Epidermal melanocyte (primary cell): ENCODE results near the gene POLR1H.
A peak's percentile ranks its signal among the peaks of the same experiment; 100 is the strongest.

ENCODE experiments used
- DNase-seq: peaks from one replicate; pipeline ENCODE4 v3.0.0; 2011; ENCODE audit warnings: low spot score; ENCODE audit not compliant: insufficient read length

The POLR1H gene

DNA sequence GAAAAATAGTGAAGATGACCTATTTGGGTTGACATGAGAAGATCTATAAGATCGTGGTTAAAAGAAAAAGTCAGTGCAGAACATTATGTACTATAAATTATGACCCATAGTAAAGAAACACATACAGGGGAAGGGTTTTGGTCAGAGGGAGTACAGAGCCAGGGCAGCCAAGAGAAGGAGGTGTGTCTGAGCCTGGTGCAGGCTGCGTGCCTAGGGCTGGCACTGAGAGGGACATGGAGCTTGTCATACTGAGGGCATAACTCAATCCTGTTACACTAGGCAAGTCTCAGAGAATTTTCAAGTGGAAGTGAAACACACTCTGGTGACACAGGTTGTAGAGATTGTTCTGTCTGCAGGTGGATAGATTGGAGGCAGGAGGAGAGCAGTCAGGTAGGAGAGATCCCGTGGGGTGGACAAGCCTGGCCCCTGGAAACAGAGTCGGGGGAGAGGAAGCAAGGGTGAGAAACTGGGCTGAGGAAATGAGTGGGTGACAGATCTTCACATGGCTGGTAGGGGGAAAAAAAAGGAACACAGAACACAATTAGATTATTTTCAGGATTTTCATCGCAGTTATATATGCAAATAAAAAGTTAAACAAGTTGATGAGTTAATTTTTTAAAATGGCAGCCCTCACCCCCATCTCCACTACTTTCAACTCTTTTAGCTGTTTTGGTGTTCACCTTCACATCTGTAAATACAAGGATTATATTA, 33.0 kb downstream of the POLR1H start:
- no peak for DNase-seq

GRCh38 chr6:30096829-30097228, 35.8 kb downstream of the POLR1H start:
- no peak for DNase-seq

DNA sequence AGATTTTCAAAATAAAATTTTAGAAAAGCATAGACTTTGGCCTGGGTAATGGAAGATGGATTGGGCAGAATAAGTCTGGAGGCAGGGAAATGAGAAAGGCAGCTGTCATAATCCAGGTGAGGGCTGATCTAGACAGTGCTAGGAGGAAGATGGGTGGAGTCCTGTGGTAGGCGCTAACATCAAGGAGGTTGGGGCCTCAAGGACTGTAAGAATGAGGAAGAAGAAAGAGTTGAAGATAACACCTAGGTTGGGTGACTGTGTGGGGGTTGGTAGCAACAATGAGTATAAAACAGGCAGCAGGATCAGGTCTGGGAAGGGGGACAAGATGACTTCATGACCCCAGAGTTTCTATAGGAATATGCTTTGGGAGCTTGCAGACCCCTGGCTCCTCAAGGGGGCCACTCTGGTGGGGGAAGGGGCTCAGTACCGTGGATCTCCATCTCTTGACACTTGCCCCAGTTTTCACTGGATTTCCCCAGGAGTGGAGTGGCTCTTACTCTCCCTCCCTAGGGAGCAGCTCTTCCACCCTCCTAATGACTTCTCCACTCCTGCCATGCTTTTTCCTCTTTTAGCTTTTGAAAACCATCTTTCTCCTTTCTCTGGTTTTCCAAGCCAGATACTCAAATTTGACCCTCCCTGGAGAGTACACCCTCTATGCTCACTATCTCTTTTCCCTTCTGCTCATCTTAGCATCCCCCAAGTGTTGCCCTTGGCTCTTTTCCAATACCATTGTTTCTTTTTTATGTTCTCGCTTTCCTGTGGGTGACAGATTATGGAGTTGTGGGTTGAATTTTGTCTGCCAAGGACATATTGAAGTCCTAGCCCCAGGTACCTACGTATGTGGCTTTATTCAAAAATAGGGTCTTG, 37.1 kb downstream of the POLR1H start:
- no peak for DNase-seq

GRCh38 chr6:30100154-30100553, 39.1 kb downstream of the POLR1H start:
- DNase-seq: no peak

DNA sequence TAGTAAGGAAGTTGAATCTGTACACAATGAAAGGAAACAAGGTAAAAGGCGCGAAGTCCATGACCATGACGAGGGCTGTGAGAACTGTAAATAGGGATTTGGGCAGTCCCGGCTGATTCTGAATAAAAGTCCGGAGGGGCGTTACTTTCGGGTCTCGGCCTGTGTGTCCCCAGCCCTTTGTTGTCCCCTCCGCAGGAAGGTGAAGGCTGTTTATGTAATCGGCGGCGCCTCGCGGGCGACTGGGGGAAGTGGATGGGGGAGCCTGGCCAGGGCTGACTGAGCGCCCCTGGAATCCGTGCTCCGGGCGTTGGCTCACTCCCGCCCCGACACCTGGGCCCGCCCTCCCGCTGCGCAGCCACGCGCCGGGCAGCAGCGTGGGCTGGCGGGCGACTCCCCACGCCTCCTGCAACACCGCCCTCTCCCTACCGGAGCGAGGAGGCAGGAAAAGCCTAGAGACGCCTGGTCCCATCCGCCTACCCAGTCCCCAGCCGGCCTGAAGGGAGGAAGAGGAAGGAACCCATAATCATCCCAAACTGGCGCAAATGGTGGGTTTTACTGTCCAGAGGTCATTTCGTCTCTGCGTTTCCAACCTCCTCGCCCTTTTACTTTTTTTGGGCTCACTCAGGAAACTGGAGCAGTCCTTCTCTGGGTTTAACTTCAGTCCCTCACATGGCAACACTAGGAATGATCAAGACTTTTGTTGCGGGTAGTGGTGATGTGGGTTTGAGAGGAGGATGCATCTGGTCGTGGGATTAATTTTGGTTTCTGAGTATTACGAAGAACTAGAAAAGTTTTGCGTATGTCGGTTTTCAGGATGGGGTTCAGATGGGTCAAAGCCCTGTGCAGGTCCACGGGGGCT, 39.7 kb downstream of the POLR1H start:
- DNase-seq: no peak

DNA sequence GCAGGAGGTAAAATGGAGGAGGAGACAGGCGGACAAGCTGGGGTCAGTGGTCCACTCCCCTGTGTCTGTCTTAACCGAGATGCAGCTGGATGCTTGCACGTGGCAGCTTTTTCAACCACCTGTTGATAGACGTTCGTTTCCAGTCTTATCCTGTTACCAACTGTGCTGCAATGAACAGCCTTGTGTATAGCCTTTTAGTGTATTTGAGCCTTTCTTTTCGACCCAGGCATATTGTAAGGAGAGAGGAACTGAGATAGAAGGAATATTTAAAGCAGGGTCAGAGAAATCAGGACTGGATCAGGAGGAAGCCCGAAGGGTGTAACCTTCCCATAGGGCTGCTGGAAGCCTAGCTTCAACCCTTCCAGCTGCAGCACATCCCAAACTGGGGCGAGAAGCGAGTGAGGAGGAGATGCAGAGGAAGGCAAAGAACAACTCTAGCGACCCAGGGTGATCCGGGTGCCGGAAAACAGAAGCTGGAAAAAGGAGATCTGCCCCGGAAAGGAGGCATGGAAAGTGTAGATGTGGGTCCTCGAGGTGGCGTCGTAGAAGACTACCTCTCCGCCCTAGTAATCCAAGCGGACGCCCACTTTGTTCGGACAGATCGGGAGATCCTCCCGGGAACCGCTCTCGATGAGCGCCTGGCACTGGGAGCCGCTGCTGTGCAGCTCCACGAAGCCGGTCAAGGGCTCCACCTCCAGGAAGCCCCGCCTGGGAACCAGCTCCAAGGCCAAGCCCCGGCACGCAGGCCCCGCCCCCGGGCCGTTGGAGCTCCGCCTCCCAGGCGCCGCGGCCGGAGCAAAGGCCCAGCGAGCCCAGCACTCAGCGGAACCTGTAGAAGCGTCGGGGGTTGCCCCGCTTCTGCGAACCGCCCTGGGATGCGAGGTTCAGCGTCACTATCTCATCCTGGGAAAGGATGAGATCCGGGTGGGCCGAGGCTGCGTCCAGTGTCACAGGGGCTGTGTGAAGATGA, 40.7 kb downstream of the POLR1H start:
- DNase-seq: peak; percentile 86

GRCh38 chr6:30102414-30102969, 41.4 kb downstream of the POLR1H start:
- DNase-seq: no peak

GRCh38 chr6:30102970-30103871, 42.2 kb downstream of the POLR1H start:
- DNase-seq: peak; percentile 81

GRCh38 chr6:30103872-30104179, 42.8 kb downstream of the POLR1H start:
- no peak for DNase-seq

DNA sequence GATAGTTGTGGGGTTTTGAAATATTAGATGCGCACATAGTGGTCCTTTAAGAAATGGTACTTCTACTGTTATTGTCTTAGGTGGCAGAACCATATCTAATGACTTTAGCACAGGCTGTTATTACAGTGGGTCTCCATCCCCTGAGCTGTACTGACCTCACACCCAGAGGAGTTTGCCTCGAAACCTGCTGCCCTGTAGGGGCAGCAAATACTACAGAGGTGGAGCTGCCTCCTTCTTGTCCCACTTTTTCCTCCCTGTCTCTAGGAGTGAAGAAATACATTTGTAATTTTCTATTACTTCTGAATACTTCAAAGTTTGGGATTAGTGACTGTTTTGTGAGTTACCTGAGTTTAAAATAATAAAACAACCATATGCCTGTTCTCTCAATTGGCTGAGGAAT, 43.6 kb downstream of the POLR1H start:
- no peak for DNase-seq

DNA sequence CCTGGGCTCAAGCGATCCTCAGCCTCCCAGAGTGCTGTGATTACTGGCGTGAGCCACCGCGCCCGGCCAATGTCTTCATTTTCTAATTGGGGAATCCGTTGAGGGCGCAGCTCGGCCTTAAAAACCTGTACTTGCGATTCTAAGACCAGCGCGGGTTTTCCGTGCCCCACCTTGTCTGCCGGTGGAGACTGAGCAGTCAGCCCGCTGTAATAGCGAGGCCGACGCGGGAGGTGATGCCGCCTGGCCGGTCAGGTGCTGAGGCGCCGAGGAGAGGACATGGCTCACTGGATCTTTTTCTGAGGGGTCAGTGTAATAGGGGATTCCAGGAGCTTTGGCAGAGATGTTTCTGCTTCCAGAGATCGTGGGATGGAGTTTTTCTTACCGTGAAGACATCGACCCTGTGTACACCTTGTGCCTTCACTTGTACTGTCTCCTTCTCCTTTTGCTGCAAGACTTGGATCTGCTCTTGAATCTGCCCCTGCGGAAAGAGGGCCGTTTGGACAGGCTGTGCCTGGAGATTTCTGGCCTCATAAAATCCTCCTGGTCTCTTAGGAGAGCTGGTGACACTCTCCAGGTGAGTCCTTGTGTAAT, 50.3 kb downstream of the POLR1H start:
- no peak for DNase-seq

GRCh38 chr6:30112402-30112994, 51.4 kb downstream of the POLR1H start:
- DNase-seq: no peak

- DNase-seq: no peak
These were observed 52.1 kb downstream of the POLR1H start, which contains the start of gene TRIM31 for GRCh38 chr6:30113003-30113759. Gene TRIM31 (minus strand): TSS chr6:30113090. CDS start chr6:30112805, 285 bp downstream.

DNA sequence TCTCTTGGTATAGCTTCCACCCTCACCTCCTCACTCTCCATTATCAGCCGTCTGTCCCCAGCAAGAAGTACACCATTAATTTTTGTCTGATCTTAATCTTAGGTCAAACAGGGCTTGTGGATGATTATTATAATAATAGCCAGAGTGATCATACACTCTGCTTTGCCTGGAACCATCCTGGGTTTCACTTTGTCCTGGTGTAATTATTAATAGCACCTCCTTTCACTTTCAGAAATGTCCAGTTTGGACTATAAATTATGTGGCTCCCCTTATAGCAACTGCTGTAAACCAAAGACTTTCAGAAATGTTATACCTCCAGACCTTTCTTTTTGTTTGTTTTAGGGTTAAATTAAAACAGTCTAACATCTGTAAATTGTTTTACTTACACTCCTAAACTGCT, 52.8 kb downstream of the POLR1H start:
- DNase-seq: no peak
